ENCODE measurements around the gene CSNK1G3.
"Not testable (repeated sequence)": the region's sequence is repeated elsewhere in the genome, so short reads cannot be mapped to it uniquely, and the experiment has no call there.

Gene CSNK1G3

GRCh38 chr5:123561230-123561629 is 49.3 kb downstream of the CSNK1G3 start:
- DNase-seq, result no peak

- no peak for DNase-seq
These were observed 60.0 kb downstream of the CSNK1G3 start for GRCh38 chr5:123571927-123572326.

GRCh38 chr5:123578390-123578789 is 66.4 kb downstream of the CSNK1G3 start:
- DNase-seq, result no peak

- DNase-seq, result no peak
These were observed 67.4 kb downstream of the CSNK1G3 start for GRCh38 chr5:123579410-123579809.

- DNase-seq, result no peak
These were observed 70.7 kb downstream of the CSNK1G3 start for GRCh38 chr5:123582550-123583285.

GRCh38 chr5:123585871-123586270 is 73.9 kb downstream of the CSNK1G3 start:
- DNase-seq, result no peak

- DNase-seq, result no peak
These were observed 82.5 kb downstream of the CSNK1G3 start for GRCh38 chr5:123594434-123594833.

GRCh38 chr5:123597018-123597417 is 85.0 kb downstream of the CSNK1G3 start:
- no peak for DNase-seq

- DNase-seq, result no peak
These were observed 86.2 kb downstream of the CSNK1G3 start for GRCh38 chr5:123598028-123598689.

GRCh38 chr5:123599171-123599570 is 87.2 kb downstream of the CSNK1G3 start:
- DNase-seq, result no peak

- DNase-seq, result no peak
These were observed 89.6 kb downstream of the CSNK1G3 start for GRCh38 chr5:123601610-123602009.

GRCh38 chr5:123605822-123606221 is 93.8 kb downstream of the CSNK1G3 start:
- DNase-seq, result no peak

GRCh38 chr5:123610209-123610608 is 98.2 kb downstream of the CSNK1G3 start:
- DNase-seq, result no peak

- no peak for DNase-seq
These were observed 98.9 kb downstream of the CSNK1G3 start for GRCh38 chr5:123610665-123611405.

GRCh38 chr5:123611406-123611709 is 99.4 kb downstream of the CSNK1G3 start:
- DNase-seq, result no peak

- DNase-seq, result no peak
These were observed 105.6 kb downstream of the CSNK1G3 start for GRCh38 chr5:123617561-123617960.

GRCh38 chr5:123626051-123626450 is 114.1 kb downstream of the CSNK1G3 start:
- no peak for DNase-seq

GRCh38 chr5:123628860-123629544 is 117.0 kb downstream of the CSNK1G3 start:
- DNase-seq, result no peak

GRCh38 chr5:123636006-123636405 is 124.0 kb downstream of the CSNK1G3 start:
- DNase-seq, result no peak

- DNase-seq, result not testable (repeated sequence)
These were observed 125.1 kb downstream of the CSNK1G3 start for GRCh38 chr5:123637028-123637427.

- DNase-seq, result no peak
These were observed 127.3 kb downstream of the CSNK1G3 start for GRCh38 chr5:123639244-123639643.

GRCh38 chr5:123645024-123645603 is 133.1 kb downstream of the CSNK1G3 start:
- DNase-seq, result no peak

GRCh38 chr5:123647066-123647465 is 135.1 kb downstream of the CSNK1G3 start:
- no peak for DNase-seq

Data from NCI-H226 (cell line).